Amygdala (tissue), 56 donors: ENCODE measurements around the gene HCST.

ENCODE experiments used
- DNase-seq, 56 donors: peaks; one replicate each; lab custom pipeline; 2025; lab: John Stamatoyannopoulos, UW

HCST gene

DNA sequence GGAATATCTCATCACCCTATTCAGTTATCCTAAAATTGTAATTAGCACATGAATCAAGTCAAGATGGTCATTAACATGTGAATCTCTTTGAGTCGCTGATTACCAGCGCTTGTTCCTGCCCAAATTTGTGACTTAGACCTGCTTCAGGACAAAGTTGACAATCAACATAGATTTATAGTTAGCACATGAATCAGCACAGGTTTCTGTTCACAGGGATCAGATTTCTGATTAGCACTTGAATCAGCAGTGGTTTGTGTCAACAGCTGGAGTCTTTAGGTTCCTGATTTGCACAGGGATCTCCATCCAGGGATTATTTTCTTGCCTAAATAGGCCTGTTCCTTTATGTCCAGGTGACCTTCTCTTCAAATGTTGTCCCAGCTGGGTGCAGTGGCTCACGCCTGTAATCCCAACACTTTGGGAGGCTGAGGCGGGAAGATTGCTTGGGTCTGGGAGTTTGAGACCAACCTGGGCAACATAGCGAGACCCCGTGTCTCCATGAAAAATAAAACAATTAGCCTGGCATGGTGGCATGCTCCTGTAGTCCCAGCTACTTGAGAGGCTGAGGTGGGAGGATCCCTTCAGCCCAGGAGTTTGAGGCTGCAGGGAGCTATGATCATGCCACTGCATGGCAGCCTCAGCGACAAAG, 30.1 kb downstream of the HCST start:
- DNase-seq: no peak

- DNase-seq: peak in 54 of 56 donors; percentile 2 to 84 (median 58)
Observed at GRCh38 chr19:35935911-35936737, 33.8 kb downstream of the HCST start, which contains the start of gene LRFN3. Gene LRFN3, plus strand, starts transcription at chr19:35936374. Its CDS starts 3,052 bp downstream, at chr19:35939426.

DNA sequence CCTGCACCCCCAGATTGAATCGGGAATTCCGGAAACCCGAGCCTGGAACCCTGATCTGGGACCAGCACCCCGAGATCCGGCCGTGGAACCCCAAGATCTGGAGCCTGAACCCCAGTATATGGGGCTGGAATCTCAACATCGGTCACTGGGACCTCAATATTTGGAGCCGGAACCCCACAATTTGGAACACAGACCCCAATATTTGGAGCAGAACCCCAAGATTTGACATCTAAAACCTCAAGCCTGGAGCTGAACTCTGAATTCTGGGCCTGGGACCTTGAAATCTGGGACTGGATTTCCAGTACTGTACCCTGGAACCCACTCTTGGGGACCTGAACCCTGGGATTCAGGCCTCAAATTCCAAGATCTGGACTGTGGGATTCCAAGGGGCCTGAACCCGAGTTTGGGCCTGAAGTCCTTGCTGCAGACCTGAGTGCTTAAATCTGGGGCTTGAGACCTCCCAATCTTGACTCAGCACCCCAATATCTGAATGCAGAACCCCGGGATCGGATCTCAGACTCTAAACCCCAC, 34.5 kb downstream of the HCST start:
- DNase-seq: no peak

DNA sequence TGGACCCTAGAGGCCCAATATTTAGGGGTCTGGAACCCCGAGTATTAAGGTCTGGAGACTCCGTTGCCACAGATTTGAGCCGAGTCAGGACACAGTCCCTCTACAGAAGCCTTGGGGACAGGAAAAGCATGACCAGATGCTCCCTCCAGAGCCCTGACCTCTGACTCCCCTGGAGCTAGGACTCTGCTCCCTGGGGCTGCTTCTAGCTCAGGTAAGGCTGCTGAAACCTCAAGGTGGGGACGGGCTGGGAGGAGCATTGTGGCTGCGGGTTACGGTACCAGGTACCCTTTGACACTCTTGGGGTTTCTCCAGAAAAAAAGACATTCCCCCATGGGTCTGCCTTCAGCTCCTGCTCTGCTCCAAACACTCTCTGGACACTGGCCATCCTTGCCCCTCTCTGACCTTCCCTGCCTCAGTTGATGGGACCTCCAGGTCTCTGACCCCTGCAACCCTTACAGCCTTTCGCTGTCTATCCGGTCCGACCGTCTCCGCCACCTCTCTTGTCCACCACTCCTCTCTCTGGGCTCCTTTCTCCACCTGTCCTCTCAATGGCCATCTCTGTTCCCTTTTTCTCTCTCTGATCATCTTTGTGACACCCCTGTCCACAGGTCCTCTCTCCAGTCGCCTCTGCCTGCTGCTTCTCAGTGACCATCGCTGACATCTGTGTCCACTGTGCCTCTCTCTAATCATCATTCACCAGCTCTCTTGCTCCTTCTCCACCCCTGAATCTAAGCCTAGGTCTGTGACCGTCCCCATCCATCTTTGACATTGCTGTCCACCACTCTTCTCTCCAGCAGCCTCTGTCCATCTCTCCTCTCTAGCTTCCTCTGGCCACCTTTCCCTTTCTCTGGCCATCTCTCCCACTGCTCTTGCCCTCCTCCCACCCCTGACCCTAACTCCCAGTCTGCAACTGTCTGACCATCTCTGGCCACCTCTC, 35.3 kb downstream of the HCST start:
- no peak for DNase-seq

DNA sequence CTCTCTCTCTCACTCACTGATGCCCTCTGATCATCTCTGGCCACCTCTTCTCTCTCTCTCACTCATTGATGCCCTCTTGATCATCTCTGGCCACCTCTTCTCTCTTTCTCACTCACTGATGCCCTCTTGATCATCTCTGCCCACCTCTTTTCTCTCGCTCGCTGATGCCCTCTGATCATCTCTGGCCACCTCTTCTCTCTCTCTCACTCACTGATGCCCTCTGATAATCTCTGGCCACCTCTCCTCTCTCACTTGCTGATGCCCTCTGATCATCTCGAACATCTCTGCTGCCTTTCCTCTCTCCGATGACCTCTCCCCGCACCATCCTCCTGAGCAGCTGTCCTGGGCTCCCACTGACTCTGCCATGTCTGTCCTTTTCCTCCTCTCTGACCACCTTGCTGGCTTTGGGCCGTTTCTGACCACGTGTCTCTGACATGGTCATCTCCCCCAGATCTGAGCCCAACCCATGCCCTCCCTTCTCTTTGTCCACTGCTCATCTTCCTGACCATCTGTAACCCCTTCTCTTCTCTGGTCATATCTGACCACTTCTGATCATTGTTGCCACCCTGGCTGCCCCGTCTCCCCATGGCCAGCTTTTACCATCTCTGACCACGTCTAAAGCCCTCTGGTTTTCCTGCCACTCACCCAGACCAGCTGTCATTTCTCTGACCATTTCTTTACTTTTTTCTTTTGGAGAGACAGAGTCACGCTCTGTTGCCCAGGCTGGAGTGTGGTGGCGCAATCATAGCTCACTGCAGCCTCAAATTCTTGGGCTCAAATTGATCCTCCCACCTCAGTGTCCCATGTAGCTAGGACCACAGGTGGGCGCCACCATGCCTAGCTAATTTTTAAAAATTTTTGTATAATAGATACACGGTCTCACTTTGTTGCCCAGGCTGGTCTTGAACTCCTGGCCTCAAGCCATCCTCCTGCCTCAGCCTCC, 36.2 kb downstream of the HCST start:
- no peak for DNase-seq

DNA sequence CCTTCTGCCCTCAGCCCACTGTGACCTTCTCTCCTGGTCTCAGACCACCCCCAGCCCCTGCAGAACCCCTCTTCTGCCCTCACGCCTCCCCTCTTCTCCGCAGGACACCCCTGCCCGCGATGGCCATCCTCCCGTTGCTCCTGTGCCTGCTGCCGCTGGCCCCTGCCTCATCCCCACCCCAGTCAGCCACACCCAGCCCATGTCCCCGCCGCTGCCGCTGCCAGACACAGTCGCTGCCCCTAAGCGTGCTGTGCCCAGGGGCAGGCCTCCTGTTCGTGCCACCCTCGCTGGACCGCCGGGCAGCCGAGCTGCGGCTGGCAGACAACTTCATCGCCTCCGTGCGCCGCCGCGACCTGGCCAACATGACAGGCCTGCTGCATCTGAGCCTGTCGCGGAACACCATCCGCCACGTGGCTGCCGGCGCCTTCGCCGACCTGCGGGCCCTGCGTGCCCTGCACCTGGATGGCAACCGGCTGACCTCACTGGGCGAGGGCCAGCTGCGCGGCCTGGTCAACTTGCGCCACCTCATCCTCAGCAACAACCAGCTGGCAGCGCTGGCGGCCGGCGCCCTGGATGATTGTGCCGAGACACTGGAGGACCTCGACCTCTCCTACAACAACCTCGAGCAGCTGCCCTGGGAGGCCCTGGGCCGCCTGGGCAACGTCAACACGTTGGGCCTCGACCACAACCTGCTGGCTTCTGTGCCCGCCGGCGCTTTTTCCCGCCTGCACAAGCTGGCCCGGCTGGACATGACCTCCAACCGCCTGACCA, 37.2 kb downstream of the HCST start:
- no peak for DNase-seq

DNA sequence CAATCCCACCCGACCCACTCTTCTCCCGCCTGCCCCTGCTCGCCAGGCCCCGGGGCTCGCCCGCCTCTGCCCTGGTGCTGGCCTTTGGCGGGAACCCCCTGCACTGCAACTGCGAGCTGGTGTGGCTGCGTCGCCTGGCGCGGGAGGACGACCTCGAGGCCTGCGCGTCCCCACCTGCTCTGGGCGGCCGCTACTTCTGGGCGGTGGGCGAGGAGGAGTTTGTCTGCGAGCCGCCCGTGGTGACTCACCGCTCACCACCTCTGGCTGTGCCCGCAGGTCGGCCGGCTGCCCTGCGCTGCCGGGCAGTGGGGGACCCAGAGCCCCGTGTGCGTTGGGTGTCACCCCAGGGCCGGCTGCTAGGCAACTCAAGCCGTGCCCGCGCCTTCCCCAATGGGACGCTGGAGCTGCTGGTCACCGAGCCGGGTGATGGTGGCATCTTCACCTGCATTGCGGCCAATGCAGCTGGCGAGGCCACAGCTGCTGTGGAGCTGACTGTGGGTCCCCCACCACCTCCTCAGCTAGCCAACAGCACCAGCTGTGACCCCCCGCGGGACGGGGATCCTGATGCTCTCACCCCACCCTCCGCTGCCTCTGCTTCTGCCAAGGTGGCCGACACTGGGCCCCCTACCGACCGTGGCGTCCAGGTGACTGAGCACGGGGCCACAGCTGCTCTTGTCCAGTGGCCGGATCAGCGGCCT, 37.9 kb downstream of the HCST start:
- DNase-seq: no peak

DNA sequence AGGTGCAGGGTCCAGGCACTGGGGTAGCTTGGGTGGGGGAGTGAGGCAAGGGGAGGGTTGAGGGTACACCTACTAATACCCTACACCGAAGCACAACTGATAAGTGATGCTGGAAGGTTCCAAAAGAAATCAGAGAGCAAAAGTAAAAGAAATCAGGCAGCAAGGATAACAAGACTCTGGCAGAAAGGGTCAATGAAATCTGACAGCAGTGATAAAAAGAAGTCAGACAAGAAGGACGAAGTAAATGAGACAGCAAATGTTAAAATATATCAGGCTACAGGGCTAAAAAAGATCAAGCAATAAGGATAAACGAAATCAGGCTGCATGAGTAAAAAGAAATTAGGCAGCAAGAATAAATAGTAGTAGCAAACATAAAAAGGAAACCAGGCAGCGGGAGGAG, 38.5 kb downstream of the HCST start:
- no peak for DNase-seq

- DNase-seq: no peak
Observed at GRCh38 chr19:35942235-35942634, 39.9 kb downstream of the HCST start.

DNA sequence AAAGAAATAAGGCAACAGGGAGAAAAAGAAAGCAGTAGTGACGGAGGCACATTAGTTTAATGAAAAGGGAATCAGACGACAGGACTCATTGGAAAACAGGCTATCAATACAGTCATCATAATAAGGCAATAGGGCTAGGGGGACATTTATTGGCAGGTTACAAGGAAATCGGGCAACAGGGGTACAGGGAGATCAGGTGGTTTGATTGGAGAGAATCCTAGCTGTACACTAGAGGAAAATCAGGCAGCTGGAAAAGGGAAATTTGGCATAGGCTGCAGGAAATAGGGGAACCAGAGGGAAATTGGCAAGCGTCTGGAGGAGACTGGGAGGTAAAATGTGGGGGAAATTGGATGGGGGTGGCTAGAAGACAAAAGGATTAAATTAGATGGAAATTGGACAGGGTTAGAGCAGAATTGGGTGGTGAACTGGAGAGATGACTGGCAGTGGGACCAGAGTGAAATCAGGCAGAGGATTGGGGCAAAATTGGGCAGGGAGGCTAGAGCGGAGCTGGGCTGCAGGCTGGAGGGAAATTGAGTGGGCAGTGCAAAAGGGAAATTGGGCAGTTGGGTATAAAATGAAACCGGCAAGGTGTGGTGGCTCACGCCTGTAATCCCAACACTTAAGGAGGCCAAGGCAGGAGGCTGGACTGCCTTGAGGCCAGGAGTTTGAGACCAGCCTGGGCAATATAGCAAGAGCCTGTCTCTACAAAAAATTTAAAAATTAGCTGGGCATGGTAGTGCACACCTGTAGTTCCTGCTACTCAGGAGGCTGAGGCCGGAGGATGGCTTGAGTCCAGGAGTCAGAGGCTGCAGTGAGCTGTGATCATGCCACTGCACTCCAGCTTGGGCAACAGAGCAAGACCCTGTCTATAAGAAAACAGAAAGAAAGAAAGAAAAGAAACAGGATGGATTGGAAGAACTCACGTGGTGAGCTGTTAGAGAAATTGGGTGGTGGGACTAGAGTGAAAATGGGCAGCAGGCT, 41.3 kb downstream of the HCST start:
- DNase-seq: no peak

DNA sequence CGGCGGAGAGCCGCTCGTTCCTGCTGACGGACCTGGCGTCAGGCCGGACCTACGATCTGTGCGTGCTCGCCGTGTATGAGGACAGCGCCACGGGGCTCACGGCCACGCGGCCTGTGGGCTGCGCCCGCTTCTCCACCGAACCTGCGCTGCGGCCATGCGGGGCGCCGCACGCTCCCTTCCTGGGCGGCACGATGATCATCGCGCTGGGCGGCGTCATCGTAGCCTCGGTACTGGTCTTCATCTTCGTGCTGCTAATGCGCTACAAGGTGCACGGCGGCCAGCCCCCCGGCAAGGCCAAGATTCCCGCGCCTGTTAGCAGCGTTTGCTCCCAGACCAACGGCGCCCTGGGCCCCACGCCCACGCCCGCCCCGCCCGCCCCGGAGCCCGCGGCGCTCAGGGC, 42.2 kb downstream of the HCST start:
- DNase-seq: no peak

DNA sequence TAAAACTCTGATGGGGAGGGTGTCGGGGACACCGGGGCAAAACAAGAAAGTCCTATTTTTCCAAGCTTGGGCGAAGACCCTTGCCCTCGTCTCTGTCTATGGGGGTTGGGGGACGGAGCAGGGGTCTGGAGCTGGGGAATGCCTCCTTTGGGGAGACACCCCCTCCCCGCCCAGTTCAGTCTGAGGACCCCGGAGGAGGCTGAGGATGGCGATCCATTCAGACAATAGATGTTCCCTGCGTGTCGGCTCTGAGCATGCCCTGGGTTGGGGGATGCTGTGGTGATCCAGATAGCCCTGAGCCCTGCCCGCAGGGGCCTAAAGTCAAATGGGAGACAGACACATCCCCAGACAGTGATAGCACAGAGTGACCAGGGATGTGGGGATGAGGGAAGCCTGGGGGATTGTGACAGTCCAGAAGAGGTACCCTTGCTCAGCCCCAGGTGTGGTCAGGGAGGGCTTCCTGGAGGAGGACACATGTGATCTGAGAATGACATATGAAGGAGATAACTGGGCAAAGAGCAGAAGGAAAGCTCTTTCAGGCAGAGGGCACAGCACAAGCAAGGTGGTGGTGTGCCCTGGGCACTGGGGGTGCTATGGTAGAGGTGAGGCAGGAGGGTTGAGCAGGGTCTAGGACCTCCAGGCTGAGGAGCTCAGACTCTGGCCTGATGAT, 42.9 kb downstream of the HCST start:
- no peak for DNase-seq

DNA sequence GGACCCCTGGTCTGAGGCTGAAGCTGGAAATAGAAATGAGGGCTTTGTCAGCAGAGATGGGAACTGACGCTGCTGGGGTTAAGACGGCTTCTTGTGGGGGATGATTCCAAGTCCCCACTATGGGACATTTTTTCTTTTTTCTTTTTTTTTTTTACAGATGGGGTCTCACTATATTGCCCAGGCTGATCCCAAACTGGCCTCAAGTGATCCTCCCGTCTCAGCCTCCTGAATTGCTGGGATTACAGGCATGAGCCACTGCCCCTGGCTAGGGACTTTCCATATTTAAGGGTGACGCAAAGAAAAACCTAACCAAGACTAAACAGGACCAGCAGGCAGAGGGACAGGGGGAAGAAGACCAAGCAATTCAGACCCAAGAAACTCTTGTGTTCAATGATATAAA, 43.9 kb downstream of the HCST start:
- no peak for DNase-seq

DNA sequence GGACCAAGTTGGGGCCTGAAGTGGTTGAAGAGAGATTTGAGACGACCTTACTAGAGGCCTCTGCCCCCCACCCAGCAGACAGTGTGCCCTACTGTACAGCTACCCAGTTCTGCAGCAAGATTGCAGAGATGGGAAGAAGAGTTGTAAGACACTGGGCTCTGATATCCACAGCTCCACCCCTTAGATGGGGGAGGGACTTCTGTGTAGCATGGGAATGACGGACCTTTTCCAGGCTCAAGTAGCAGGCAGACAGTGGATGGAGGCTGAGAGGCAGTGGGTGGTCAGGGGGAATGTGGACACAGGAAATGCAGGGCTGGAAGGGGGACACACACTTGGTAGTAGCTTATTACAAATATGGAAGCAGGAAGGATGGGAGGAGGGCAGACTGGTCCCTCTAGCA, 46.8 kb downstream of the HCST start:
- DNase-seq: no peak
